Measurements from ENCODE around the gene HOMER2. TPM values are rescaled to one million over a fixed set of nuclear protein-coding genes. Genes with fewer than 3 reads are reported as not detected.

Gene HOMER2
- total and polyA plus RNA-seq, 2 of the 4 experiments (the other 2 are of a cell fraction) = 0.54 to 0.79 TPM

- Histone ChIP-seq H4K91ac (ENCODE audit: insufficient read depth, low read depth, low read length) (no peak overlapping the region), H2BK5ac (ENCODE audit: low read depth, low read length, poor library complexity, severe bottlenecking) (no peak overlapping the region), H3K9me1 (ENCODE audit: insufficient read depth, low read length) (no peaks in the 10 kb centered on the region), H2AFZ (replicated peaks; ENCODE audit: low read length, poor library complexity) (no peak overlapping the region), H2AK5ac (ENCODE audit: low read depth, low read length) (no peak overlapping the region), H3K4me1 (ENCODE audit: control insufficient read depth, insufficient read depth, low read length) (no peaks in the 10 kb centered on the region), H4K8ac (ENCODE audit: low read depth in 2 of 2, low read length in 2 of 2) (no peak overlapping the region), H2AK9ac (replicated peaks; ENCODE audit: low read depth, low read length, poor library complexity) (no peak overlapping the region), H3K9me3 (ENCODE audit: control insufficient read depth, insufficient read depth, low read length) (no peaks in the 10 kb centered on the region), H3K36me3 (ENCODE audit: control insufficient read depth, insufficient read depth, low read length) (no peaks in the 10 kb centered on the region), H2BK20ac (ENCODE audit: low read depth, low read length) (no peak overlapping the region), H3K4me3 (ENCODE audit: insufficient read depth, low read depth, low read length) (no peak overlapping the region), H3K79me1 (ENCODE audit: low read depth in 1 of 2, low read length in 2 of 2) (no peaks in the 10 kb centered on the region), H2BK120ac (ENCODE audit: low read depth, low read length) (no peak overlapping the region), H4K20me1 (ENCODE audit: insufficient read depth, low read length) (no peaks in the 10 kb centered on the region), H3K4me2 (ENCODE audit: low read depth, low read length) (no peak overlapping the region), H3K14ac (replicated peaks; ENCODE audit: low read depth, low read length) (no peak overlapping the region), H3K9ac (ENCODE audit: low read depth, low read length) (no peak overlapping the region), H3K4ac (ENCODE audit: low read depth, low read length) (no peak overlapping the region), H4K5ac (ENCODE audit: low read depth, low read length) (no peak overlapping the region), H3K18ac (ENCODE audit: low read depth, low read length) (no peak overlapping the region), H2BK15ac (ENCODE audit: low read depth, low read length) (no peak overlapping the region), H3K27ac (ENCODE audit: insufficient read depth, low read length) (no peak overlapping the region), H3K23ac (ENCODE audit: low read depth, low read length) (no peak overlapping the region), H3K56ac (ENCODE audit: extremely low read depth, insufficient read depth, low read length) (no peak overlapping the region), H3K27me3 (ENCODE audit: control insufficient read depth, insufficient read depth, low read length) (peaks cover under 1% of the 10 kb centered on the region; the same call in 1 of the 2 replicates)
- BruUV-seq (replicated peaks) = no TSS peak
- TF ChIP-seq MAFK (IDR thresholded peaks at IDR 0.05; ENCODE audit: low read depth, low read length) = no peak
- no peak for TF ChIP-seq FOS (IDR thresholded peaks at IDR 0.05; ENCODE audit: low read depth, low read length)
- no peak for TF ChIP-seq RAD21 (IDR thresholded peaks at IDR 0.05; ENCODE audit: low read length)
- no peak for TF ChIP-seq RCOR1 (IDR thresholded peaks at IDR 0.05; ENCODE audit: insufficient replicate concordance, low read length)
- no peak for TF ChIP-seq CTCF (conservative IDR thresholded peaks at IDR 0.05; ENCODE audit: low read depth, low read length)
- no peak for TF ChIP-seq BHLHE40 (IDR thresholded peaks at IDR 0.05; ENCODE audit: low read depth, low read length)
- no peak for TF ChIP-seq ELK1 (IDR thresholded peaks at IDR 0.05; ENCODE audit: borderline replicate concordance, low read depth, low read length)
- TF ChIP-seq MAZ (IDR thresholded peaks at IDR 0.05; ENCODE audit: borderline replicate concordance, low read depth, low read length) = no peak
- TF ChIP-seq CEBPB (IDR thresholded peaks at IDR 0.05; ENCODE audit: low read depth, low read length) = no peak
- TF ChIP-seq MXI1 (IDR thresholded peaks at IDR 0.05; ENCODE audit: borderline replicate concordance, low read depth, low read length) = no peak
- TF ChIP-seq RFX5 (IDR thresholded peaks at IDR 0.05; ENCODE audit: low read depth, low read length) = no peak
- no peak for TF ChIP-seq NFE2L2 (IDR thresholded peaks at IDR 0.05; ENCODE audit: low read depth, low read length)
- no peak for TF ChIP-seq SMC3 (IDR thresholded peaks at IDR 0.05; ENCODE audit: low read depth, low read length)
- no peak for TF ChIP-seq POLR2A (IDR thresholded peaks at IDR 0.05; ENCODE audit: low read depth, low read length)
- TF ChIP-seq CHD1 (IDR thresholded peaks at IDR 0.05; ENCODE audit: low read depth, low read length) = no peak
- ChIA-PET POLR2A (ENCODE audit: unreplicated experiment) (no interaction called here), CTCF (no interaction called here)
- ATAC-seq (ENCODE audit: low read depth) (no peak), DNase-seq (no peak)
- intact Hi-C loops (cut with micrococcal nuclease) = no loop called here
- in situ Hi-C loops (cut with MboI; ENCODE audit: low sequenced_read_pairs) = no loop called here
- dilution Hi-C loops (cut with HindIII; ENCODE audit: low sequenced_read_pairs, unreplicated experiment) = no loop called here
- WGBS, 2 experiments (ENCODE audit: extremely low coverage in 2 of 2, insufficient read length in 1 of 2) = no CpG with 5 or more reads among the region's 2 CpGs
Observed at GRCh38 chr15:82930461-82930860, 22.1 kb downstream of the HOMER2 start.
